Mucosa of descending colon (tissue), 3 donors: ENCODE results near the gene ACADVL. TPM values are rescaled to one million over a fixed set of nuclear protein-coding genes. Genes with fewer than 3 reads are reported as not detected.

Source experiments
- ATAC-seq: fragments of 200-7000 bp; cut with Tn5 transposase; one replicate; pipeline ENCODE4 v1.9.1; 2020; ENCODE audit warnings: mild to moderate bottlenecking, moderate library complexity
- DNase-seq, 3 donors: peaks; one replicate each; pipeline ENCODE4 v3.0.0-alpha.2; 2020
- H3K36me3 ChIP-seq: fragments of 200-600 bp; one replicate; pipeline ENCODE4 v1.8.0; 2021; ENCODE audit warnings: low read depth, mild to moderate bottlenecking
- H3K4me1 ChIP-seq: fragments of 200-600 bp; one replicate; pipeline ENCODE4 v1.8.0; 2021; ENCODE audit warnings: low read depth, mild to moderate bottlenecking
- H3K4me3 ChIP-seq: fragments of 200-600 bp; one replicate; pipeline ENCODE4 v1.8.0; 2021; ENCODE audit warnings: mild to moderate bottlenecking
- H3K9me3 ChIP-seq: fragments of 200-600 bp; one replicate; pipeline ENCODE4 v1.8.0; 2021; ENCODE audit warnings: mild to moderate bottlenecking
- intact Hi-C, 2 donors: fragments of 100-400 bp; cut with DNase I in 1 of 2; cut with micrococcal nuclease in 1 of 2; formaldehyde crosslinking; loops; one replicate each; pipeline versions ENCODE4 v1.11.0 to v1.11.1; 2022; cut with DNase I, micrococcal nuclease
- total RNA-seq, 3 donors: library from RNA; stranded (reverse); fragmentation: NEBNext Ultra II Directional in 2 of 3; extraction: Animal tissue kit (Norgen Biotek cat#: 25700) in 2 of 3; gene quantifications; one replicate each; pipeline versions ENCODE4 v1.2.1 to v1.2.4, GENCODE V29; 2021 to 2023
- TF ChIP-seq, protein P1 (sequence below): fragments of 200-600 bp; IDR thresholded peaks from one replicate; pipeline ENCODE4 v1.8.0; 2022; ENCODE audit warnings: antibody characterized with exemption, mild to moderate bottlenecking
- donor health status: DM: no; HTN: no; CAD: no; lungs with moderate emphysema.
- donor health status: DM: no; HTN: no; CAD: no.
- donor health status: DM: no; HTN: yes; CAD: no.

ACADVL gene
- total RNA-seq, 3 donors from 2014 or later, result 729 to 1,007 (median 804) TPM

- DNase-seq (peak in 1 of 3 donors; percentile 51), ATAC-seq (no peak)
- H3K4me3 ChIP-seq, result peak overlapping the region; percentile 67
- no peaks in the 10 kb centered on the region for H3K36me3 ChIP-seq
- intact Hi-C loops, result no loop called here
- H3K9me3 ChIP-seq, result no peaks in the 10 kb centered on the region
- TF ChIP-seq, protein P1, sequence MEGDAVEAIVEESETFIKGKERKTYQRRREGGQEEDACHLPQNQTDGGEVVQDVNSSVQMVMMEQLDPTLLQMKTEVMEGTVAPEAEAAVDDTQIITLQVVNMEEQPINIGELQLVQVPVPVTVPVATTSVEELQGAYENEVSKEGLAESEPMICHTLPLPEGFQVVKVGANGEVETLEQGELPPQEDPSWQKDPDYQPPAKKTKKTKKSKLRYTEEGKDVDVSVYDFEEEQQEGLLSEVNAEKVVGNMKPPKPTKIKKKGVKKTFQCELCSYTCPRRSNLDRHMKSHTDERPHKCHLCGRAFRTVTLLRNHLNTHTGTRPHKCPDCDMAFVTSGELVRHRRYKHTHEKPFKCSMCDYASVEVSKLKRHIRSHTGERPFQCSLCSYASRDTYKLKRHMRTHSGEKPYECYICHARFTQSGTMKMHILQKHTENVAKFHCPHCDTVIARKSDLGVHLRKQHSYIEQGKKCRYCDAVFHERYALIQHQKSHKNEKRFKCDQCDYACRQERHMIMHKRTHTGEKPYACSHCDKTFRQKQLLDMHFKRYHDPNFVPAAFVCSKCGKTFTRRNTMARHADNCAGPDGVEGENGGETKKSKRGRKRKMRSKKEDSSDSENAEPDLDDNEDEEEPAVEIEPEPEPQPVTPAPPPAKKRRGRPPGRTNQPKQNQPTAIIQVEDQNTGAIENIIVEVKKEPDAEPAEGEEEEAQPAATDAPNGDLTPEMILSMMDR, result no peak
- peaks cover 29% of the 10 kb centered on the region for H3K4me1 ChIP-seq
Observed at GRCh38 chr17:7260151-7260550, 40.4 kb downstream of the ACADVL start.

GRCh38 chr17:7260651-7261378 lies 41.1 kb downstream of the ACADVL start:
- Histone ChIP-seq H3K4me1 (peaks cover 30% of the 10 kb centered on the region), H3K9me3 (no peaks in the 10 kb centered on the region), H3K4me3 (peak overlapping the region; percentile 67), H3K36me3 (no peaks in the 10 kb centered on the region)
- DNase-seq (peak; percentile 84 to 88 (median 88)), ATAC-seq (peak; percentile 32)
- intact Hi-C loops, result no loop called here
- TF ChIP-seq, protein P1, result no peak

- ATAC-seq (no peak), DNase-seq (peak; percentile 30 to 65 (median 62))
- intact Hi-C loops, result no loop called here
- H3K36me3 ChIP-seq, result no peaks in the 10 kb centered on the region
- TF ChIP-seq, protein P1, result no peak
- H3K9me3 ChIP-seq, result no peaks in the 10 kb centered on the region
- H3K4me1 ChIP-seq, result peaks cover 33% of the 10 kb centered on the region
- peak overlapping the region; percentile 67 for H3K4me3 ChIP-seq
Observed at GRCh38 chr17:7261379-7262191, 41.8 kb downstream of the ACADVL start.

DNA sequence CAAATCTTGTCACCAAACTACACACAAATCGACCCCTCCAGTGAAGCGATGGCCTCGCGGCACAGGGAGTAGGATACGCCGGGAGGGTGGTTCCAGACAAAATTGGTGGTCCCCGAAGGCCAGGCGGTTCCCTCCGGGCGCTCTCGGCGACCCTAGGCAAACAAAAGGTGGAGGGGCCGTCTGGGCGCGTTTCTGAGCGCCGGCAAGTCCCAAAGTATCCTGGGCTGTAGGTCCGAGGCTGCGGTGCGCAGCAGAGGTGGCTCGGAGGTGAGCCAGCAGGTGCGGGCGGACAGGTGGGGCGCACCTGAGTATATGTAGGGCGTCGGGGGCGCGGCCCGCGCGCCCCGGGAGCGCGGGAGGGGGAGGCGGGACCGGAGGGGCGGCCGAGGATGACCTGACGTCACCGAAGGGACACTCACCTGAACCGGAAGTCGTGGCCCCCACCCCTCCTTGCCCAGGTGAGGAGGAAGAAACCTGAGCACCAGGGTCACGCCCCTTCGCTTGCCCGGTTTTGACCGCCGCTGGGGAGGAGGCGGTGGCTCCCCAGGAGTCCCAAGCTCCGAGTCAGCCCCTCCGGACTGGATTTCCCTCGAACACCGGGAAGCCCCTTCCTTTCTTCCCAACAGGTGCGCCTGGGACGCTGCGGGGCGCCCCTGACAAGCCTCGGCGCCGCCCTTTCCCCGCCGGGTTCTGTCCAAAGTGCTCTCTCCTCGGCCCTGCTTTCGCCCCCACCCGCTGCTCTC lies 42.6 kb downstream of the ACADVL start, which contains the start of gene CLDN7:
Gene CLDN7, minus strand, starts transcription at position 287 of the 743 bp plus-strand sequence. CDS start 435 bp downstream, outside the sequence.
- DNase-seq, result peak; percentile 94 to 96 (median 96)
- Histone ChIP-seq H3K4me1 (peaks cover 32% of the 10 kb centered on the region), H3K4me3 (peak within 1 kb of the TSS; percentile 67), H3K36me3 (no peaks in the 10 kb centered on the region), H3K9me3 (no peaks in the 10 kb centered on the region)
- TF ChIP-seq, protein P1, result peak; percentile 23
- intact Hi-C loops, result no loop called here
- ATAC-seq, result peak; percentile 69
